Measurements from ENCODE around the gene FAM83C. TPM values are rescaled to one million over a fixed set of nuclear protein-coding genes. Genes with fewer than 3 reads are reported as not detected.
"Not testable (repeated sequence)": the region's sequence is repeated elsewhere in the genome, so short reads cannot be mapped to it uniquely, and the experiment has no call there.

FAM83C gene
- total RNA-seq, 1 experiment from 2014 or later, result 0.81 TPM

DNA sequence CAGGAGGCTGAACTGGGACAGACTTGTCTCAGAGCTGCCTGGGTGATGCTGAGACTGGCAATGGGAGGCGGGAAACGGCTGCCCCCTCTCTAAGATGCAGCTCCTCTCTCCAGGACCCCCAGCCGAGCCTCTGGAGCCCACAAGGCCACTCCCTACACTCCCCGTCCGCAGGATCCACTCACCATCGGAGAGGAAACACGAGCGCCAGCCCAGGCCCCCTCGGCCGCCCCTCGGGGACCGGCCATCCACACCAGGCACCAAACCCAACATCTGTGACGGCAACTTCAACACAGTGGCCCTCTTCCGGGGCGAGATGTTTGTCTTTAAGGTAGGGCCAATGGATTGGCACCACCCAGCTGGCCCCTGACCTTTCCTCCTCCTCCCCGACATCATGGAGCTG is 25.1 kb downstream of the FAM83C start:
- DNase-seq (ENCODE audit: low spot score), result no peak

DNA sequence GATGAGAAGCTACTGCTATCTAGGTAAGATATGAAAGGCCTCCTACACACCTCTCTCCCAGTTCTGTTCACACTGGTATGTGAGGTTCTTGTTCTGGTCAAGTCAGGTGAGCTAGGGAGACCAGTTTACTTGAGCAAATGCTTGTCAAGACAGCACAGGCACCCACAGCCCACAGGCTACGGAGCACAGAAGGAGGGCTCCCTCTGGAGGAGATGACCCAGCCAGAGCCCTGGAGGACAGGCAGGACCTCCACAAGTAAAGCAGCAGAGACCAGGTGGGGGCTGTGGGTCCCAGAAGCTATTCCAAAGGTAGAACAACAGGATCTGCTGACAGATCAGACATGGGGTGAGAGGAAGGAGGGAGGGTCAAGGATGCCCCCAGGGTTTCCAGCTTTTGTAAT is 27.5 kb downstream of the FAM83C start:
- DNase-seq (ENCODE audit: low spot score), result peak; percentile 77

DNA sequence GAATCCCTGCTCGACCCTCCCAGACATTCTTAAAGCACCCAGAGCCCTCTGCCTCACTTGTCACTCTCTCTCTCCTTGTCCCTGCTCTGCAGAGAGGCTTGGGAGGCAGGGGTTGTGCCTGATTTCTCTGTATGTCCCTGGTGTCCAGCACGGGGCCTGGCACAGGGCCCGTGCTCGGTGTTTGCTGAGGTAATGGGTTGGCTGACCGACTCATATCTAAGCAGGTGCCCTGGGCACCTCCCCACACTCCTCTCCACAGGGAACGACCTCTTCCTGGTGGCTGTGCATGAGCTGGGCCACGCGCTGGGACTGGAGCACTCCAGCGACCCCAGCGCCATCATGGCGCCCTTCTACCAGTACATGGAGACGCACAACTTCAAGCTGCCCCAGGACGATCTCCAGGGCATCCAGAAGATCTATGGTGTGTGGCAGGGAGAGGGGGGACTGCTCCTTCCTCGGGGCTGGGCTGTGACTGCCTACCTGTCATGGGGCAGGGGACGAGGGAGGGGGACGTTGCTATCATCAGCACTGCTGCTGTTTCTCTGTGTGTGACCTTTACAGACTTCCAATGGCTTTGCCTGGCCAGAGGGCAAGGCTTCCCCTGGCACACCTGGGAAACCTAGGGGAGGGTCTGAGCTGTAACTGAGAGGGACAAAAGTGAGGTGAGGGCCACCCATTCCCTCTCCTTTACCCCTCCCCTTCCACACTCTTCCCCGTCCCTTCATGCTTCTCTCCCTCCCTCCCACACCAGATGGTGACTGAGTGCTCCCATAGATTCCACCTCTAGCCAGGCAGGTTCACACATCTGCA is 28.5 kb downstream of the FAM83C start:
- DNase-seq (ENCODE audit: low spot score), result no peak

DNA sequence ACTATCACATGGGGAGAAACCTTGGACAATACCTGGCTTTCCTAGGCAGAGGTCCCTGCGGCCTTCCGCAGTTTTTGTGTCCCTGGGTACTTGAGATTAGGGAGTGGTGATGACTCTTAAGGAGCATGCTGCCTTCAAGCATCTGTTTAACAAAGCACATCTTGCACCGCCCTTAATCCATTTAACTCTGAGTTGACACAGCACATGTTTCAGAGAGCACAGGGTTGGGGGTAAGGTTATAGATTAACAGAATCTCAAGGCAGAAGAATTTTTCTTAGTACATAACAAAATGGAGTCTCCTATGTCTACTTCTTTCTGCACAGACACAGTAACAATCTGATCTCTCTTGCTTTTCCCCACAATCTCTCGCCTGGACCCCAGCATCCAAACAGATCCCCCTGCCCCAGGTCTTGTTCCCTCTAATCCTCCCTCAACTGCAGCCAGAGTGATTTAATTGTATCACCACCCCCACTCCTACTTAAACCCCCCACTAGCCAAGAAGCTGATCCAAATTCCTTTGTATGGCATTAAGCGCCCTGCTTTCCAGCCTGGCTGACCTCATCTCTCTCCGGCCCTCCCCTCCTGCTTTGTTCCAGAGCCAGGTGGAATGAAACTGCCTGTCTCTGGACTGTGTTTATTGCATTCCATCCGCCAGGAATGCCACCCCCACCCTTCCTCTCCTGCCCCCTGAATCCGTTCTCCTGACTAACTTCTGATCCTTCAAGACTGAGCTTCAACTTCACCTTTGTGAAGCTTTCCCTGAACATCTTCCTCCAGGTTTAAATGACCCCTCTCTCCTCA is 29.3 kb downstream of the FAM83C start:
- DNase-seq (ENCODE audit: low spot score), result peak; percentile 95

DNA sequence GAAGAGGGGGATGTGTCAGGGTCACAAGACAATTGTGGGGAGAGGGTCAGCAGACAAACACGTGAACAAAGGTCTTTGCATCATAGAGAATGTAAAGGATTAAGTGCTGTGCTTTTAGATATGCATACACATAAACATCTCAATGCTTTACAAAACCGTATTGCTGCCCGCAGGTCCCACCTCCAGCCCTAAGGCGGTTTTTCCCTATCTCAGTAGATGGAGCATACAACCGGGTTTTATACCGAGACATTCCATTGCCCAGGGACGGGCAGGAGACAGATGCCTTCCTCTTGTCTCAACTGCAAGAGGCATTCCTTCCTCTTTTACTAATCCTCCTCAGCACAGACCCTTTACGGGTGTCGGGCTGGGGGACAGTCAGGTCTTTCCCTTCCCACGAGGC is 29.9 kb downstream of the FAM83C start:
- not testable (repeated sequence) for DNase-seq (ENCODE audit: low spot score)

DNA sequence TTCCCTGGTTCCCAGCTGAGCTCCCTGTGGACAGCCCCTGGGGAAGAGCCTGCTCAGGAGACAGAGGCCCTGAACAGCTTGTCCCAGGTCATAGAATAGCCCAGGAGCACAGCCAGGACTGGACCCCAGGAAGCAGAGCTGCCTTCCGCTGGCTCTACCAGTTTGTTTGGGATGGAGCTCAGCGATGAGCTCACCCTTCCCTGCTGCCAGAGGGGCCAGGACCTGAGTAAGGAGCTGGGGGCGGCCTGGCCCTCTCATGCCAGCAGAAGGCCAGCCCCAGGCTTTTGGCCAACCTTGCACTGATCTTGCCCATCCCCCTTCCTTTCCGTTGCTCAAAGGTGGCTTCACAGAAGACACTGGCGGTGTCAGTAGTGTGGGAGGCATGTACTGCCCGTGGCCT is 31.8 kb downstream of the FAM83C start:
- DNase-seq (ENCODE audit: low spot score), result no peak

DNA sequence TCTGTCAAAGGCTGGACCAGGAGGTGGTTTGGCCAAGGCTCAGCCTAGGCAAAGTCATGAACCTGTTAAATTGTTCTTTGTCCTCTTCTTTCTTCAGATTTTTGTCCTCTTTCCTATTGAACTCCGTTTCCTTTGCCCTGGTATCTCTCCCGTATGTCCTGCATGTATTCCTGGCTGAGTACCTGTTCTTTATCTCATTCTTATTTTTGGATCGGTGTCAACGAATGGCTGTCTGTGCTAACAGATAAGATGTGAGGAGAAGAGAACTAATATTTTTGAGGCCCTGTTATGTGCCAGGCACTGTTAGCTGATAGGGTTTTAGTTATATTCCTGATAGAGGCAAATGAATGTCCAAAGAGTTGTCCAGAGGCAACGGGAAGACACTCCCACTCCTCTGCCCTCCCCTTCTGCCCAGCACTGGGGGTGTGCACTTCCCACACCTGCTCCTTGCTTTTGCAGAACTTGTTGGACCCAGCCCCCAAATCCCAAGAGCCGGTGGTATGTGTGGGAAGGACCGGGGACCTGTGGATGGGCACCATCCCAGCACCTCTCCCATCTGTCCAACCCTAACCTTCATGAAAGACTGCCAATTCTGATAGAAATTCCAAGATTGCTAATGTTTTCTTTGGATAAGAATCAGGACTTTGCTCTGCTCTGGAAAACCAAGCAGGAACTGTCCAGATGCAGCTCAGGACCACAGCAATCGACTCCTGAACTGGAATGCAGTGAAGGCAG is 34.9 kb downstream of the FAM83C start:
- no peak for DNase-seq (ENCODE audit: low spot score)

DNA sequence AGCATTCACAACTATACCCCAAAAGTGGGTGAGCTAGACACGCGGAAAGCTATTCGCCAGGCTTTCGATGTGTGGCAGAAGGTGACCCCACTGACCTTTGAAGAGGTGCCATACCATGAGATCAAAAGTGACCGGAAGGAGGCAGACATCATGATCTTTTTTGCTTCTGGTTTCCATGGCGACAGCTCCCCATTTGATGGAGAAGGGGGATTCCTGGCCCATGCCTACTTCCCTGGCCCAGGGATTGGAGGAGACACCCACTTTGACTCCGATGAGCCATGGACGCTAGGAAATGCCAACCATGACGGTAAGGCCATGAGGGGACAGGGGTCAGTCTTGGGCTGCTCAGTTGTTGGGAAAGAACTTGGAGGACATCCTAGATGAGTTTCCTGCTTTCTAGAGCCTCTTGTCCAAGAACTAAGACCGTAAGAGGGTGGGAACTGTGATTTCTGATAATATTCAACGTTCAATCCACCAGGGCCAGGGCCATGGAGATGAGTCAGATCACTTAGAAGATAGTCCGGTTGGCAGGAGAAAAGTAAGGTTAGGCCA is 37.7 kb downstream of the FAM83C start:
- no peak for DNase-seq (ENCODE audit: low spot score)

DNA sequence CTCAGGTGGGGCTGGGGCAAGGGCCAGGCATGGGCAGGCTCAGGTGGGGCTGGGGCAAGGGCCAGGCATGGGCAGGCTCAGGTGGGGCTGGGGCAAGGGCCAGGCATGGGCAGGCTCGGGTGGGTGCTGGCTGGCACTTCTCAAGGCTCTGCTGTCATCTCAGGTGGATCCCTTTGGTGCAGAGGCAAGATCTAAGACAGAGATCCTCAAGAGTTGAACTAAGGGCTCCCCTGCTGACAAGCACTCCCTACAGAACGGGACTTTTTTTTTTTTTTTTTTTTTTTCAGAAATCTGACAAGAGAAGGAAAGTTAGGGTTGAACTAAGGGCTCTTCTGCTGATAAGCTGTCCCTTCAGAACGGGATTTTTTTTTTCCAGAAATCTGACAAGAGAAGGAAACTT is 39.2 kb downstream of the FAM83C start:
- no peak for DNase-seq (ENCODE audit: low spot score)

DNA sequence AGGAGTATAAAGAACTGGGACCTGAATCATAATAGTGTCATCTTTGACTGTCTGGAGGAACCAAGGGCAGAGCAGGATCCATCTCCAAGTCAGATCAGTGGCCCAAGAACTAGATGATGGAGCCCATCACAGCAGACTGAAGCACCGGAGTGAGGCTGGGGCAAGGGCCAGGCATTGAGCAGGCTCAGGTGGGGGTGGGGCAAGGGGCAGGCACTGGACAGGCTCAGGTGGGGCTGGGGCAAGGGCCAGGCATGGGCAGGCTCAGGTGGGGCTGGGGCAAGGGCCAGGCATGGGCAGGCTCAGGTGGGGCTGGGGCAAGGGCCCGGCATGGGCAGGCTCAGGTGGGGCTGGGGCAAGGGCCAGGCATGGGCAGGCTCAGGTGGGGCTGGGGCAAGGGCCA is 39.6 kb downstream of the FAM83C start:
- not testable (repeated sequence) for DNase-seq (ENCODE audit: low spot score)

DNA sequence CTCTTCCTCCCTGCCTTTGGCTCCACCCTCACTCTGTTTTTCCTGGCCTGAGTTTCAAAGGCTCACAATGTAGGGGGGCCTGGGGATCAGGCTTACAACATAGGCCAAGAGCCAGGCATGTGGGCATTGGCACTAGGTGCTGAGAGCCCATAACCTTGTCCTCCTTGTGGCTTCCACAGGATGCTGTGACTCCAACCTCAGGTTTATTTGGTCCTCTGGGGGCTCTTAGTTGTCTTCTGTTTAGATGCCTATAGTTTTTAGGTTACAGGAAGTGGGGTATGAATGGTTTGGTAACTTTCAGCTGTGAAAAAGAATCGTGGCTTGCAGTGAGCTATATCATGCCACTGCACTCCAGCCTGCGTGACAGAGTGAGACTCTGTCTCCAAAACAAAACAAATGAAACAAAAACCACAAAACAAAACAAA is 40.2 kb downstream of the FAM83C start:
- DNase-seq (ENCODE audit: low spot score), result no peak

DNA sequence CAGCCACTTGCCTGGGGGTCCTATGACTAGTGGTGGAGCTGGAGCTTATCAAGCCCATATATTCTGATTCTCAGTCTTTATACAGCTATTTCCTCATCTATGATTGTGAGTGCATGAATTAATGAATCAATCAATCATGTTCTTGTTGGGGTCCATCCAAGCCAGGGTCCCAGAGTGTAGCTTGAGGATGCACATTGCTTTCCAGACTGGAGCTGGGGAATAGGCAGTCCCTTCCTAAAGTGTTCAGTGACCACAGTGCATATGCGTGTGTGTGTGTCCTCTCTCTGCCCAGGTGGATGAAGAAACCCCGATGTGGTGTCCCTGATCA is 40.6 kb downstream of the FAM83C start:
- no peak for DNase-seq (ENCODE audit: low spot score)

DNA sequence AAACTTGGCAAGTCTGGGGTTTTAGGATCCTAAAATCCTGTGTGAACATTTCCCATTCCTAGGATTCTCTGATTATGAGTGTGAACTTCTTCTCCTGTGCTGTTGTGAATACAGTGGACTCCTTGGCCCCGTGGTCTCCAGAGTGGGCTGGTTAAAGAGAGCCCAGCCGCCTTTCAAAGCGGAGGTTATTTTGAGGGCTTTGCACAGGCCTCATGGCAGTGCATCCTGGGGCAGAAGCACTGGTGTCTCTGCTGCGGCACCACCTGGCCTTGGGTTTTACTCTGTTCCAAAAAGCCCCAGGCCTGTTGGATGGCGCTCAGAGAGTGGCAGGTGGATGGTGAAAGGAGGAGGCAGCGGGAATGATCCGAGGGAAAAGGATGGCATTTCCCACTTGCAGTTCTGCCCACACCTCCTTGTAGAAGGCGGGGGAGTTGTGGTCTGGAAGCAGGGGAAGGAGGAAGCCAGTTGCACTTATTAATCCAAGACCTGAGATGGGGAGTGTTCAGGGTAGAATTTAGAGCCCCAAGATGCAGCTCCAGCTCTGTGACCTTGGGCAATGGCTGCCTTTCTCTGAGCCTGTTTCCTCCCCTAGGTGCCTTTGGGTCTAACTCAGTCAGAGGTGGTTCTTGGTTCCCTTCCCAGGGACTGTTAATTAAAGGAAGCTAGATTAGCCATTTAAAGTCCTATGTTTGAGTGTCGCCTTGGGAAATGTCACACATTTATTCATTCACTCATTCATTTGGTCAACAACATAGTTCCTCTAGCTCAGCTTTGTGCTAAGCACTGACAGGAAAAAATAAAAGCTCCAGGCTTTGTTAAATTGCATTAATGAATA is 43.4 kb downstream of the FAM83C start:
- no peak for DNase-seq (ENCODE audit: low spot score)

DNA sequence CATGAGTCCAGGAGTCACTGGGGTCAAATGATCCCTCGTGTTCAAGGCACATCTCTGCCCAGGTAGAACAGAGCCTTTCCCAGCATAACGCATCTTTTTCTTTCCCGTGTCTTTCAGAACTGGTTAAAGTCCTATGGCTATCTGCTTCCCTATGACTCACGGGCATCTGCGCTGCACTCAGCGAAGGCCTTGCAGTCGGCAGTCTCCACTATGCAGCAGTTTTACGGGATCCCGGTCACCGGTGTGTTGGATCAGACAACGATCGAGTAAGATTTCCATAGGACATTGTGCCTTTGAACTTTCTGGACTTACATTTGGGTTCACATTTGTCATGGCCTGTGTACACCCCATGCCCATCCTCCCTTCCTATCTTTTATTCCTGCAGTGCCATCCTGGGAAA is 45.5 kb downstream of the FAM83C start:
- no peak for DNase-seq (ENCODE audit: low spot score)

DNA sequence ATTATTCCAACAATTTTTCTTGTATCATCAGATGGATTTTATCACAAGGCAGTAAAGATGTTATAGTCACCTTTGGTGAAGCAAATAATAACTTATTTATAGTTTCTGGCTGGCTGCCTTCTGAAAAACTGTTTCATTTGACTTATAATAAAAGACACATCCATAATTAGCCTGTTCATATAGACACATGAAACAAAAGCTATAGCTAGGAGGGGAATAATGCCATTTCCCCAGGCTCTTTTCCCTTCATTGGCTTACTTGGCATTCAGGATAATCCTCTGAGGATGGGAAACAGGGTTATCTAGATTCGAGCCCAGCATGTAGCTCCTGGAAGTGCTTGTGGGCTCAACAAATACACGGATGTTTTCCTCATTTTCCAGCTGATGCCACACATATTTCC is 48.2 kb downstream of the FAM83C start:
- DNase-seq (ENCODE audit: low spot score), result no peak

DNA sequence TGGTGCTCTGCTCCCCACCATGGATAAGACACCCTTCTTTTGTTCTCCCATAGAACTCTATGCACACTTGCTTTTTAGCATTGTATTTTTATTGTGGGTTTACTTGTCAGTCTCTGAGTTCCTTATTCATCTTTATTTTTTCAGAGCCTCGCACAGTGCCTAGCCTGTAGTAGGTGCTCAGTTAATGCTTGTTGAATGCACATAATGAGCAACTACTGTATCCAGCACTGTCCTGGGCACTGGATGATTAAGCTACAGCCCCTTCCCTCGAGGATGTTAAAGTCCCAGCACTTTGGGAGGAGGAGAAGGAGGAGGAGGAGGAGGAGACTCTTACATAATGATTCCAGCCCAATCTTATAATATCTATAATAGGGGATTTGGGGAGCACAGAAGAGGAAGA is 48.9 kb downstream of the FAM83C start:
- DNase-seq (ENCODE audit: low spot score), result no peak

DNA sequence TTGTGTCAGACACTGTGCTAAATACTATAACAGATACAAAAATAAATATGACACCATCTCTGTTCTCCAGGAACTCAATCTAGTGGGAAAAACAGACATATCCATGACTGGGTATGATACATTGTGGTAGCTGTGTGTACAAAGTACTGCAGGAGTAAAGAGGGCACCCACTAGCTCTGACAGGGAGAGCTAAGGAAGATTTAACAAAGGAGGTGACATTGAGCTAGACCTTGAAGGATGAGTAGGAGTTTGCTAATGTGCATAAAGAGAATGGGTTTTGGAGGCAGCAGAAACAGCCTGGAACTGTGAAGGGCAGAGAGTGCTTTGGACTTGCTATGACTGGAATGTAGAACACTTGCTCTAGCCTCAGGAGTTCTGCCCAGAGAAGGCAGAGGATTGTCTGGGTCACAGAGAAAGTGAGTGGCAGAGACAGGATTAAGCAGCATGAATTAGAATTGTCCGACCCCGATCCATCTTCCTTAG is 51.4 kb downstream of the FAM83C start:
- no peak for DNase-seq (ENCODE audit: low spot score)

DNA sequence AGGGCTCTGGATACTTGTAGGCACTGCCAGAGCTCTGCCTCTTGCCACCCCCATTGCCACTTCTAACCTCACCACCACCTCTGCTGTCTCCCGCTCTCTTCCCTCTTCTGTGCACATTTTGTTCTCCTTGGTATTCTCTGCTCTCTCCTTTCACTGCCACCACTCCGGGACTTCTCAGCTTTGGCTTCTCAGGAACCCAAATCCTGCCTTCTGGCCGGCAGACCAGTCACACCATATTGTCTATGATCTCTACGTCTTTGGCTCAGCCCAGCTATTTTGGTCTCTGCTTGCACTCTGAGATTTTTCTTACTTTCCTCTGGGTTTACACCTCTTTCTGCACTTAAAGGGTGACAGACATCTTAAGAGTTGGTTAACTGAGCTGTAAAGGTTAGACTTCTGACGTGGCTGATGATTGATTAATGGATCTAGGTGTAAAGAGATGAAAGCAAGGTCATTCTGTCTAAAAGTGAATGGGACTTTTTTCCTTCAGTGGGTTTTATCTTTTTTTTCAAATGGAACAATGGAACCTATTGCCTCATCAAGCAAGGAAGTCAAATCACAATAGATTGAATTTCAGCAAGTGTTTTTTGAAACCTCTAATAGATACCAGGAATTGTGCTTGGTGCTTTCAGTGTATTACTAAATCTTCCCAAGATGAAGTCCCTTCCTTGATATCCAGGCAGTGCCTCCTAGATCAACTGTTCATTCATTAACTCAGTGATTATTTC is 52.0 kb downstream of the FAM83C start:
- no peak for DNase-seq (ENCODE audit: low spot score)

DNA sequence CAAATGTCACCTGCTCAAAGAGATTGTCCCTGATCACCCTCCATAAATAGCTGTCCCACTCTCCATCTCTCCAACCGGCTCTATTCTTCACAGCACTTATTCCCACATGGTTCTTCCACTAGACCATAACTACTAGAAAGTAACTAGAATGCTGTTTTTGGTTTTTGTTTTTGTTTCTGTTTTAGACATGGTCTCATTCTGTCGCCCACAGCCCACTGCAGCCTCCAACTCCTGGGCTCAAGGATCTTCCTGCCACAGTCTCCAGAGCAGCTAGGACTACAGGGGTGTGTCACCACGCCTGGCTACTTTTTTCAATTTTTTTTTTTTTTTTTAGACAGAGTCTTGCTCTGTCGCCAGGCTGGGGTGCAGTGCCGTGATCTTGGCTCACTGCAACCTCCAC is 53.5 kb downstream of the FAM83C start:
- DNase-seq (ENCODE audit: low spot score), result no peak

DNA sequence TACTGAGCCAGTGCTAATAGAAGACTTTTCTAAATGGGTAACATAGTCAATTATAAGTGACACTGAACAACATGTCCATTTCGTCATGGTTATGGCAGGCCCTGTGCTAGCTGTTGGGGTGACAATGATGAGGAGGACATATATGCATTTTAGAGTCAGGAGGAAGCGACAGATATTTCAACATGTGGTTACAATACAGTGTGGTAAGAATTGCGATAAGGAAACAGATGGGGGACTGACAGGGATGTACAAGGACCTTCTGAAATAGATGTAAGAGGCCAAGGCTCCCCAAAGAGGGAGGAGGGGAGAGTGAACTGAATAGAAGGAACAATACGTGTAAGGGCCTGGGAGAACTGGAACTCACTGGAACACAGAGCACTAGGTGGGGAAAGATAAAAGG is 54.1 kb downstream of the FAM83C start:
- no peak for DNase-seq (ENCODE audit: low spot score)
